Ishikawa (cell line): ENCODE measurements around the gene ZMYND8.

Source experiments
- CEBPB ChIP-seq: IDR thresholded peaks from 2 replicates; pipeline ENCODE4 v1.6.1; 2012
- CREB1 ChIP-seq: IDR thresholded peaks from 2 replicates; pipeline ENCODE4 v1.6.1; 2012; ENCODE audit warnings: low read depth
- EGR1 ChIP-seq: IDR thresholded peaks from 2 replicates; pipeline ENCODE4 v1.6.1; 2012
- EP300 ChIP-seq: IDR thresholded peaks from 2 replicates; pipeline ENCODE4 v1.6.1; 2012; ENCODE audit warnings: borderline replicate concordance
- FOXM1 ChIP-seq: IDR thresholded peaks from 2 replicates; pipeline ENCODE4 v1.6.1; 2012; ENCODE audit warnings: low read depth, borderline replicate concordance
- NFIC ChIP-seq: IDR thresholded peaks from 2 replicates; pipeline ENCODE4 v1.6.1; 2012
- RAD21 ChIP-seq: IDR thresholded peaks from 2 replicates; pipeline ENCODE4 v1.6.1; 2012; ENCODE audit warnings: low read depth
- TAF1 ChIP-seq: IDR thresholded peaks from 2 replicates; pipeline ENCODE4 v1.6.1; 2012; ENCODE audit warnings: low read depth, mild to moderate bottlenecking
- TCF12 ChIP-seq: IDR thresholded peaks from 2 replicates; pipeline ENCODE4 v1.6.1; 2012; ENCODE audit warnings: low read depth
- TEAD4 ChIP-seq: IDR thresholded peaks from 2 replicates; pipeline ENCODE4 v1.6.1; 2012
- YY1 ChIP-seq: IDR thresholded peaks from 2 replicates; pipeline ENCODE4 v1.6.1; 2012; ENCODE audit warnings: low read depth
- ZBTB7A ChIP-seq: IDR thresholded peaks from 2 replicates; pipeline ENCODE4 v1.6.1; 2012; ENCODE audit warnings: low read depth
- TF ChIP-seq, protein P1 (sequence below): IDR thresholded peaks from 2 replicates; pipeline ENCODE4 v1.6.1; 2012
- TF ChIP-seq, protein P2 (sequence below): IDR thresholded peaks from 2 replicates; pipeline ENCODE4 v1.6.1; 2012
- TF ChIP-seq, protein P3 (sequence below): IDR thresholded peaks from 2 replicates; pipeline ENCODE4 v1.6.1; 2012; ENCODE audit warnings: low read depth, mild to moderate bottlenecking

Gene ZMYND8

DNA sequence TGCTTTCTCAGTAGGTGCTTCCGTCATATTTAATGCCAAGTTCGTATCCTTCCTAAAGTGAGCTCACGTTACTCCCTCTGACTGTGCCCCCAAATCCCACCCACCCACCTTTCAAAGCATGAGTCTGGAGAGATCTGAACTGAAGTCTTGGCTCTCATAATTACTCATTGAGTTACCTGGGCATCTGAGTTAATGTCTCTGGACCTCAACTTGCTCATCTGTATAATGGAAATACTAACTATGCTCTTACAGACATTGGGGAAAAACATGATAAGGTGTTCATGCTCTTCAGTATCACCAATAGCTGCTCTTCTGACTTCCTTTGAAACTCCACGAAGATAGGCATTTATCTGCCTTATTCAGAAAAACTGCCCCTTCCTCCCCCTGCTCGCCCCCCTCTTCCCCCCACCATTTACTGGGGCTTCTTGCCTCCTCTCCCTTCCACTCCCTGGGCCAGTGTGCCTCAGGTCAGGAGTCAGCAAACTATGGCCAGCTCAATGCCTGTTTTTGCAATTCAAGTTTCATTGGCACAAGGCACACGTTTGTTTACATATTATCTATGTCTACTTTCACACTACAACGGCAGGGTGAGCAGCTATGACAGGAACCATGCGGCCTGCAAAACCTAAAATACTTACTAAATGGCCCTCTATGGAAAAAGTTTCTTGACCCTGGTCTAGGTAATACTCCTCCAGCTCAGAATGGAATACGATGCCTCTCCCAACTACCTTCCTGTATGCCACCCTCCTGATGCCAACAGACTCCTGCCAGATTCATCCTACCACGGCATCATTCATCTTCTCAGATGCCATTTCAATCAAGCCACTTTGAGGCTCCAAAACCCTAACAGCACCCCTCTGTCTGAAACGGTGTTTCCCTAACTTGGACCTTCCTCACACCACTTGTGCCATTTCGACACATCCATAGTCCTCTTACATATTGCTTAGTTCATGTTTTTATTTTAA is 138.7 kb downstream of the ZMYND8 start:
- TF ChIP-seq, protein P1, sequence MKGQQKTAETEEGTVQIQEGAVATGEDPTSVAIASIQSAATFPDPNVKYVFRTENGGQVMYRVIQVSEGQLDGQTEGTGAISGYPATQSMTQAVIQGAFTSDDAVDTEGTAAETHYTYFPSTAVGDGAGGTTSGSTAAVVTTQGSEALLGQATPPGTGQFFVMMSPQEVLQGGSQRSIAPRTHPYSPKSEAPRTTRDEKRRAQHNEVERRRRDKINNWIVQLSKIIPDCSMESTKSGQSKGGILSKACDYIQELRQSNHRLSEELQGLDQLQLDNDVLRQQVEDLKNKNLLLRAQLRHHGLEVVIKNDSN = no peak
- TF ChIP-seq FOXM1 (no peak), EP300 (no peak)
- TF ChIP-seq, protein P2, sequence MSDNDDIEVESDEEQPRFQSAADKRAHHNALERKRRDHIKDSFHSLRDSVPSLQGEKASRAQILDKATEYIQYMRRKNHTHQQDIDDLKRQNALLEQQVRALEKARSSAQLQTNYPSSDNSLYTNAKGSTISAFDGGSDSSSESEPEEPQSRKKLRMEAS = no peak

DNA sequence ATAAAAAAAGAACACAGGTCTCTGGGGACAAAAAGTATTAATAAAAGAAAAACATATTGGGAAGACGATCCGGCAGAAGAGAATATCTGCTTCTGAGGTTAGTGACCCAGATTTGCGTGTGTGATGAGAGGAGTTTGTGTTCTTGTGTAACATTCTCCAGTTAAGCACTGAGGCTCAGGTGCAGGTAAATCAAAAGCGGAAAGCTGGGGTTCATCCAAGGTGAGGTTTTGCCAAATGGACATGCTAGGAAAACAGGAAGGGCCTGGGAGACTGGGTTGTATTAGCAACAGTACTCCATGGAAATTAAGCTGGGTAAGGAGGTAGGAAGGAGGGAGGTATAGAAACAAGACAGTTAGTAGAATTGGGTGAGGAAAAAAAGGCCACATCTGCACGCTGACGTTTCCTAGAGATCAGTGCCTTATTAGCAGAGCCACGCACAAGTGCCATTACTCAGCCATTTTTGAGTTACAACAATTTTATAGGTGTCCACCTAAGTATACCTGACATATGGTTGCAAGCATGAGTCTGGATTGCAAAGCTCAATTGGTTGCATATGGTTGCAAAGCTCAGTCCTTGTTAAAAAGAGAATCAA is 139.6 kb downstream of the ZMYND8 start:
- TF ChIP-seq YY1 = no peak
- no peak for TF ChIP-seq CREB1
- TF ChIP-seq RAD21 = no peak
- TF ChIP-seq TCF12 = no peak
- TF ChIP-seq TAF1 = no peak
- no peak for TF ChIP-seq FOXM1
- TF ChIP-seq CEBPB = no peak
- no peak for TF ChIP-seq EGR1
- TF ChIP-seq TEAD4 = no peak
- no peak for TF ChIP-seq EP300
- no peak for TF ChIP-seq ZBTB7A

DNA sequence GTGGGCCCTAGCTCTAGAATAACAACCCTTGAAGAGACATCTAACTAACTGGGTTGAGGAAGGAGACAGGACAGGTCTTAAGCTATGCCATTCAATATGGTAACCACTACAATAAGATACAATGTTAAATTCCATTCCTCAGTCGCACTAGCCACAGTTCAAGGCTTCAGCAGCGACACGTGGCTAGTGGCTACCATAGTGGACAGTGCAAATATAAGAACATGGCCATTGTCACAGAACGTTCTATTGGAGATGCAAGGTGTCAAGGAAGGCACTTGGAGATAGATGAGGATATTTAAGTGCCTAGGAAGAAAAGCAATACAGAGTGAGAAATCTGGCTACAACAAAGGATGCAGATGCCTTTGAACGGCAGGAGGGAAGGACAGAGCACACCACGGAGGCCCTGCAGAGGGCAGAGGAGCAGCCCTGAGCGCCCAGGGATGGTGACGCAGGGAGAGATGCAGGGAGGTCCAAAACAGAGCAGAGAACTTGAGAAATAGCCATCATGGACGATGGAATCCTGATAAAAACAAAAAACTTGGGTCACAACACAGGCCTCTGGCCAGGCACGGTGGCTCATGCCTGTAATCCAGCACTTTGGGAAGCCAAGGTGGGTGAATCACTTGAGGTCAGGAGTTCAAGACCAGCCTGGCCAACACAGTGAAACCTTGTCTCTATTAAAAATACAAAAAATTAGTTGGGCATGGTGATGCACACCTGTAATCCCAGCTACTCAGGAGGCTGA is 140.7 kb downstream of the ZMYND8 start:
- no peak for TF ChIP-seq EGR1
- no peak for TF ChIP-seq NFIC
- TF ChIP-seq CREB1 = no peak
- TF ChIP-seq, protein P2 = no peak
- TF ChIP-seq TAF1 = no peak
- no peak for TF ChIP-seq YY1
- TF ChIP-seq, protein P3, sequence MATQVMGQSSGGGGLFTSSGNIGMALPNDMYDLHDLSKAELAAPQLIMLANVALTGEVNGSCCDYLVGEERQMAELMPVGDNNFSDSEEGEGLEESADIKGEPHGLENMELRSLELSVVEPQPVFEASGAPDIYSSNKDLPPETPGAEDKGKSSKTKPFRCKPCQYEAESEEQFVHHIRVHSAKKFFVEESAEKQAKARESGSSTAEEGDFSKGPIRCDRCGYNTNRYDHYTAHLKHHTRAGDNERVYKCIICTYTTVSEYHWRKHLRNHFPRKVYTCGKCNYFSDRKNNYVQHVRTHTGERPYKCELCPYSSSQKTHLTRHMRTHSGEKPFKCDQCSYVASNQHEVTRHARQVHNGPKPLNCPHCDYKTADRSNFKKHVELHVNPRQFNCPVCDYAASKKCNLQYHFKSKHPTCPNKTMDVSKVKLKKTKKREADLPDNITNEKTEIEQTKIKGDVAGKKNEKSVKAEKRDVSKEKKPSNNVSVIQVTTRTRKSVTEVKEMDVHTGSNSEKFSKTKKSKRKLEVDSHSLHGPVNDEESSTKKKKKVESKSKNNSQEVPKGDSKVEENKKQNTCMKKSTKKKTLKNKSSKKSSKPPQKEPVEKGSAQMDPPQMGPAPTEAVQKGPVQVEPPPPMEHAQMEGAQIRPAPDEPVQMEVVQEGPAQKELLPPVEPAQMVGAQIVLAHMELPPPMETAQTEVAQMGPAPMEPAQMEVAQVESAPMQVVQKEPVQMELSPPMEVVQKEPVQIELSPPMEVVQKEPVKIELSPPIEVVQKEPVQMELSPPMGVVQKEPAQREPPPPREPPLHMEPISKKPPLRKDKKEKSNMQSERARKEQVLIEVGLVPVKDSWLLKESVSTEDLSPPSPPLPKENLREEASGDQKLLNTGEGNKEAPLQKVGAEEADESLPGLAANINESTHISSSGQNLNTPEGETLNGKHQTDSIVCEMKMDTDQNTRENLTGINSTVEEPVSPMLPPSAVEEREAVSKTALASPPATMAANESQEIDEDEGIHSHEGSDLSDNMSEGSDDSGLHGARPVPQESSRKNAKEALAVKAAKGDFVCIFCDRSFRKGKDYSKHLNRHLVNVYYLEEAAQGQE = no peak
- no peak for TF ChIP-seq RAD21
- TF ChIP-seq CEBPB = no peak
- TF ChIP-seq, protein P1 = no peak
- TF ChIP-seq FOXM1 = no peak

DNA sequence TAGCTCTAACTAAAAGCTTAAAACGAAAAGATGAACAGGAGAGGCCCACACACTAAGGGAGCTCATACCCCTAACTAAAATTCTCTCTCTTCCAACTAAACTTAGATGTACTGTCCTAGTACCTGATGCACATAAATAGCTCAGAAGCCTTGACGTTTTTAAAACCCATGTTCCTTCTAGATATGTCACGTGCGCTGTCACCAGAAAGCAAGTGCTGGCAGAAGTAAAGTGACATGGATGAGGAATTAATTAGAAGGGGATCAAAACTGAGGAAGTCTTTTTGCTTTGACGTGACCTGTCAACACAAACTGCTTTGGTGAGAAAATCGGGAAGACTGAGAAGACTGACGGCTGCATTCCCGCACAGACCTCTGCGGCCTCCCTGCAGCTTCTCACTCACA is 142.5 kb downstream of the ZMYND8 start:
- TF ChIP-seq YY1 (no peak), EP300 (no peak), TAF1 (no peak)

DNA sequence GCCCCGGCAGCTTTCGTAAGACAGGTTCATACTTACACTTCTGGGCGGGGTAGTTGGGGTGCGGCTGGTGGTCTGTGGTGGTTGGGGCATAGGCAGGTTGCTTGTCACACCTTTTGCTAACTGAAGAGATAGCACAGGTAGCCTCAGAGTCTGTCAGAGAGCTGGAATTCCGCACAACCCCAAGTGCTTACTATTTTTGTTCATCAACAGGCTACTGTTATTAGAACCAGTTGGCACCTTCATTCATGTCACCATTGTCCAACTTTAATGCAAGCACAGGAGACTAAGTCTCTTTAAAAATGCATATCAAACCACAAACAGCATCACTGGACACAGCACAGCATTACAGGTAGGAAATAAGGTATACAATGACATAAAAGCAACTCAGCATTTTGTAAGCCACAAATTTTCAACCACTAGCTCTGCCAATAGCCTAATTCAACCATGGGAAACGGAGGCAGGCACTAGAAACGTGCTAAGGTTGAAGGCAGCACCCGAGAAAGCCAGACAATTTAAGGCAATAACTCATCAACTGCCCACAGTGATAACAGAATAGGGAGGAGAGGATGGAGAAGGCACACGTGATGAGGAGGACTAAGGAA is 143.8 kb downstream of the ZMYND8 start:
- TF ChIP-seq, protein P2 = no peak
- TF ChIP-seq TEAD4 (no peak), CEBPB (no peak), RAD21 (no peak), EGR1 (no peak), FOXM1 (no peak), CREB1 (no peak), TAF1 (no peak), NFIC (no peak), ZBTB7A (no peak), TCF12 (no peak), EP300 (no peak)
- TF ChIP-seq, protein P3 = no peak
- TF ChIP-seq, protein P1 = no peak
